HG02970 (cell line): Measurements from ENCODE around the gene MYOF.

Experiments used
- ATAC-seq: cut with Tn5 transposase; IDR thresholded peaks from one replicate; pipeline ENCODE4 v1.9.1; 2021; ENCODE audit warnings: mild to moderate bottlenecking, moderate library complexity, moderate number of reproducible peaks; ENCODE audit not compliant: unreplicated experiment, low FRiP score

Gene MYOF, protein sequence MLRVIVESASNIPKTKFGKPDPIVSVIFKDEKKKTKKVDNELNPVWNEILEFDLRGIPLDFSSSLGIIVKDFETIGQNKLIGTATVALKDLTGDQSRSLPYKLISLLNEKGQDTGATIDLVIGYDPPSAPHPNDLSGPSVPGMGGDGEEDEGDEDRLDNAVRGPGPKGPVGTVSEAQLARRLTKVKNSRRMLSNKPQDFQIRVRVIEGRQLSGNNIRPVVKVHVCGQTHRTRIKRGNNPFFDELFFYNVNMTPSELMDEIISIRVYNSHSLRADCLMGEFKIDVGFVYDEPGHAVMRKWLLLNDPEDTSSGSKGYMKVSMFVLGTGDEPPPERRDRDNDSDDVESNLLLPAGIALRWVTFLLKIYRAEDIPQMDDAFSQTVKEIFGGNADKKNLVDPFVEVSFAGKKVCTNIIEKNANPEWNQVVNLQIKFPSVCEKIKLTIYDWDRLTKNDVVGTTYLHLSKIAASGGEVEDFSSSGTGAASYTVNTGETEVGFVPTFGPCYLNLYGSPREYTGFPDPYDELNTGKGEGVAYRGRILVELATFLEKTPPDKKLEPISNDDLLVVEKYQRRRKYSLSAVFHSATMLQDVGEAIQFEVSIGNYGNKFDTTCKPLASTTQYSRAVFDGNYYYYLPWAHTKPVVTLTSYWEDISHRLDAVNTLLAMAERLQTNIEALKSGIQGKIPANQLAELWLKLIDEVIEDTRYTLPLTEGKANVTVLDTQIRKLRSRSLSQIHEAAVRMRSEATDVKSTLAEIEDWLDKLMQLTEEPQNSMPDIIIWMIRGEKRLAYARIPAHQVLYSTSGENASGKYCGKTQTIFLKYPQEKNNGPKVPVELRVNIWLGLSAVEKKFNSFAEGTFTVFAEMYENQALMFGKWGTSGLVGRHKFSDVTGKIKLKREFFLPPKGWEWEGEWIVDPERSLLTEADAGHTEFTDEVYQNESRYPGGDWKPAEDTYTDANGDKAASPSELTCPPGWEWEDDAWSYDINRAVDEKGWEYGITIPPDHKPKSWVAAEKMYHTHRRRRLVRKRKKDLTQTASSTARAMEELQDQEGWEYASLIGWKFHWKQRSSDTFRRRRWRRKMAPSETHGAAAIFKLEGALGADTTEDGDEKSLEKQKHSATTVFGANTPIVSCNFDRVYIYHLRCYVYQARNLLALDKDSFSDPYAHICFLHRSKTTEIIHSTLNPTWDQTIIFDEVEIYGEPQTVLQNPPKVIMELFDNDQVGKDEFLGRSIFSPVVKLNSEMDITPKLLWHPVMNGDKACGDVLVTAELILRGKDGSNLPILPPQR (N-terminal part only)

DNA sequence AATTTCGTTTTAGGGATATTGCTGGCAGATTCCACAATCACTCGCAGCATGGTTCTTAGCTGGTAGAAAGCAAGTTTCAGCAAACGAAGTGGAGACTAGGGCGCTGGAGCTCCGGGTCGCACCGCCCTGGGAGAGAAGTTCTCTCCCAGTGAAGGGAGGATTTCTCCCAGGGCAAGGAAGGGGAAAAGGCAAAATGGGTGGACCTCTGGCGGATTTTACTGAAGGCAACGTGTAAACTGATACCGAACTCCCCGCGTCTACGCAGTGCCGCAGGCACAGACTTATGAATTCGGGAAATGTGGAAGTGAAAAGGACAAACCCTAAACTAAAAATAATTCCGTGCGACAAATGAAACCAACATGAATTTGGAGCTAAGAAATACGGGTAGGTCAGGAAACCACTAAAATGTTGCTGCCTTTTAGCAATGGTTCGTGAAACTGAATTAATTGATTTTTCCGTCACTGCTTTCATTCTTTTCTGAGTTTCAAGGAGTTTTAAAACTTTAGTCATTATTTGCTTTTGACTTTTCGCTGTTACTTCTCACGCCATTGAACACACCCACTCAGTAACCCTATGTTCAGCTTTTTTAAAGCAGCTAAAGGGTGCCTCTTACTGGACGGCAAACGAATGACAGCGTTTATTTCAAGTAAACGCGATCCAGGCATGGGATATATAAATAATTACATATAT is at the start of gene MYOF:
TSS of gene MYOF (minus strand) at position 190 of the 690 bp plus-strand sequence. CDS start at position 50, 140 bp downstream.
- ATAC-seq = peak; percentile 54

DNA sequence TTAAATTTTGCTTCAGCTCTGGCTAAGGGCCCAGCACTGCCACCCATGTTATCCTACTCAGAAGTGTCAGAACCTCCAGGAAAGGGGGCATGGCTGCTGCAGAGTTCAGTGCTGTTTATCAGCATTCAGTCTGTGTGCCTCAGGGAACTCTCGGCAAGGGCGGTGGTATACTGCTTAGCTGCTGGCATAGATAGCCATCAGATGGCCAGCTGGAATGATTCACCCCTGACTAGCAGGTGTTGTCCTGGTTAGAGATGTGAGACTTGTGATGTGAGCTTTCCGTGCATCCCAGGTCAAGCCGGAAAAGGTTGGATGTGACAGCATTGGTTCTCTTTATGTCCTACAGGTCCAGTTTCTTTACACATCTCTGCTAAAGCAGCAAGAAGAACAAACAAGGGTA is 36.4 kb upstream of the MYOF start:
- no peak for ATAC-seq

- ATAC-seq = no peak
These were observed 33.9 kb upstream of the MYOF start for GRCh38 chr10:93516006-93516380.

DNA sequence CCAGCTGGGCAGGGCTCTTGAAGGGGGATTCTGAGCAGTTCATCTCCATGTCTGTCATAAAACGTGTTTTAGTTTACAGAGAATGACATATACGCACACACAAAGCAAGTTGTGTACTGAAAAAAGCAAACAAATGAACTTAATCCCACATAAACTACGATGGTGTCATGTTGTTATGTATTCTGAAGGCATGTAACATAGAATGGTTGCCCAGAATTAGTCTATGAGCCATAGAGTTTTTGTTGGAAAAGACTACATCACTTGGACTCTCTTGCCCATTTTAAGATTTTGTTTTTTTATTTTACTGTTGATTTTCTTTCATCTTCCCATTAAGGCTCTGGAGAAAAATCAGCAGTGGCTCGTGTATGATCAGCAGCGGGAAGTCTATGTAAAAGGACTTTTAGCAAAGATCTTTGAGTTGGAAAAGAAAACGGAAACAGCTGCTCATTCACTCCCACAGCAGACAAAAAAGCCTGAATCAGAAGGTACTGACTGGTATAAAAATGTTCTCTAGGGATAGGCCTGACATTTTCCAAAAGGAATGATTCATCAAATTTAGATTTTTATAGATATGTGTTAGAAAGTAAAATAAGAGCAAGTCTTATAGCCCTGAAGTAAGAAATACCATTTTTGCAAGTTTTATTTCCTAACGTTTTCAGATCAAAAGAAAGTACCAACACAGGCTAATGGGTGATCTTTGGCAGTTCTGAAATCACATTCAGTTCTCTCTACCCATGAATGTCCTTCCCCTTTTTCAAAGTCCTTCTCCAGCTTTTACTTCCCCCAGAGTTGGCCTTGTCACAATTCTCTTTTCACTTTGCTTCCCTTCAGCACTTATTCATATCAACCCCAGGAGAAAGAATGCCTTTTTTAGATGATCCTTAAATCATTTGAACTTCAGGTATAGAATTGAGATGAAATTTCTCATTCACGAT is 33.2 kb upstream of the MYOF start:
- ATAC-seq = no peak

GRCh38 chr10:93514521-93514920 is 32.4 kb upstream of the MYOF start:
- no peak for ATAC-seq

DNA sequence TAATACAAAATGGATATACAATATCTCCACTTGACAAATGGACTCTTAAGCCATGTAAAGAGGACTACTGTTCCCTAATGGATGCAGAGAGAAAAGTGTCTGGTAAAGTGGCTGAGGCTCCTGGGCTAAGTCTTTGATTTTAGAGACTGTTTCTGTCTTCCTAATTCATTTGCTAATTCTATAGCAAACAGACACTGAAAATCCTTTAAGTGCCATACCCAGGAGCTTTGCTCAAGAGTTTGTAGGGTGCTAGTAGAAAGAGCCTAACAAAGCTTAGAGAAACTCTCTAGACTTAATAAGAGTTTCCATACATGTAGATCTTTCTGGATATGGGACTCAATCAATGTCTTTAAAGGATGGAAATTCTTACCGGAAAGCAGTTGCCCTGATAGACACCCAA is 31.0 kb upstream of the MYOF start:
- no peak for ATAC-seq

DNA sequence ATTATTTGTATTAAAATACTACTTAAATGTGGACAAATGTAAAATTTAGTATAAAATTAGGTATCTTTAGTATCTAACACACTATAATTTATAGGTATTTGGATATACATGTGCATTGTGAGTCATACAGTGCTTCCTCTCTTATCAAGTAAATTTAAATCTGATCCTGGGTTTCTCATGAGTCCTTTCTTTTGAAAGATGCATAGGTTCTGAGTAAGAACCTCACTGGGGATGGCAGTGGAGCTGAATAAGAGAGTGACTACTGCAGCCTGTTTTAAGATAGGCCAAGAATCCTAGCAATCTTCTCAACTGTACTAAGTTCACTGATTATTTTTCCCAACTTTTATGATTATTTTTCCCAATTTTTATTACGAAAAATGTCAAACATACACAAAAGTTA is 30.4 kb upstream of the MYOF start:
- no peak for ATAC-seq

DNA sequence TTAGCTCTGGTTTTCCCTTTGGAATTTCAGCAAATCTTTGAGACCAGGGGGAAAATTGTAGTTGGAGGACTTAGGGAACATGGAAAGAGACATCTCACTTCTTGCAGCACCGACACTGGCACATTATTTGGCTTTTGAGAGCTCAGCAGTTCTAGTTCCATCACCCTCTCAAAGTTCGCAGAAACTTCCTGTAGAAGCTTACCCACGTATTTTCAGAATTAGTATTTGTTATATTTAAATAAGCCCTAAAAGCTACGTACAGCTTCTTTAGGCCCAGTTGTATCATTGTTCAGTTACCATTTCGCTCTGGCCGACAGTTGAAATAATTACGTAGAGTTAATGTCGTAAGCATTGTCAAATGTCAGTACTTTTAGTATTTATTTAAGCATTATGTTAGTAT is 27.7 kb upstream of the MYOF start:
- ATAC-seq = no peak

GRCh38 chr10:93505075-93505474 is 22.9 kb upstream of the MYOF start:
- no peak for ATAC-seq

- ATAC-seq = no peak
These were observed 20.9 kb upstream of the MYOF start for GRCh38 chr10:93503075-93503474.

GRCh38 chr10:93501650-93502049 is 19.5 kb upstream of the MYOF start:
- ATAC-seq = no peak

DNA sequence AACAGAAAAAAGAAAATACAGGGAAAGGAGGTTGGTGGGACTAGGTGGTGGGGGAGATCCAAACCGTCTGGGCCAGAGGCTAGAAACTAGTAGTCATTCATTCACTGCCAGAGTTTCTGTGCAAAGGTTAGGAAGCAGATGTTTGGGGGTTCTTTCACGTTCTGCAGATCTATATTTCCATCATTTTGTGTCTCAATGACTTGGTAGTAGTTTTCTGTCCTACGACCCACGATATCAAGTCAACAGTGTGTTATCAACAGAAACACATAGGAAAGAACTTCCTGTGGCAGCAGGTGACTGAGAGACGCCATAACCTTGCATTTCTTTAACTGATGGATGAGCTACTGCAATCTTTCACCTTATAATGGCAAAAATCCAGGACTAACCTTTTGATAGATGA is 16.0 kb upstream of the MYOF start:
- ATAC-seq = no peak

- ATAC-seq = peak; percentile 98
These were observed 14.3 kb upstream of the MYOF start, which contains the start of gene CEP55 for GRCh38 chr10:93496322-93497041. Gene CEP55, plus strand, starts transcription at chr10:93496612. Its CDS starts 3,440 bp downstream, at chr10:93500052.

- peak; percentile 15 for ATAC-seq
These were observed 13.7 kb upstream of the MYOF start for GRCh38 chr10:93495654-93496321.

- ATAC-seq = no peak
These were observed 12.4 kb upstream of the MYOF start for GRCh38 chr10:93494494-93494893.

DNA sequence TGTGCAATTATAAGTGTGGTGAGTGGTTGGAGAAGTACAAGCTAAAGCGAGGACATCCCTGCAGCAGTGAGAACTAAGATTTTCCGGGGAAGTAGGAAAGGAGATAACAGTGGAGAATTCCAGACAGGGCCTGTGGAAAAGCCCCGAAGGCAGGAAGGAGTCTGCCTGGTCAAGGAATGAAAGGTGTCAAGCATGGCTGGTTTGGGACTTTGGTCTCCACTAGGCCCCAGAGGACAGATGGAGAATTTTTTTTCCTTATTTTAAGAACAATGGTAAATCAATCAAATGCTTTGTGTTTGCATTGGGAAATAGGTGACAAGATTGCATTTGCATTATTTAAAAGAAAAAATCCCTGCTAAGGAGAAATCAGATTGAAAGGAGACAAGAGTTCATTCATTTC is 11.0 kb upstream of the MYOF start:
- no peak for ATAC-seq

GRCh38 chr10:93491602-93492121 is 9.5 kb upstream of the MYOF start:
- ATAC-seq = no peak
